Coronary artery (tissue), 2 donors: ENCODE measurements around the gene SETBP1.

ENCODE experiments used
- DNase-seq: peaks from one replicate; pipeline ENCODE4 v3.0.0-alpha.2; 2017; ENCODE audit warnings: low spot score
- H3K27ac ChIP-seq, 2 donors: fragments of 200-600 bp; sonication (generic); one replicate each; pipeline ENCODE4 v1.5.1; 2016 to 2019
- H3K4me3 ChIP-seq: fragments of 200-600 bp; sonication (generic); 2 replicates; pipeline ENCODE4 v1.5.1; 2016; ENCODE audit warnings: mild to moderate bottlenecking, moderate library complexity
- TF ChIP-seq, protein P1 (sequence below): fragments of 200-600 bp; sonication (generic); IDR thresholded peaks from one replicate; pipeline ENCODE4 v1.5.1; 2019; ENCODE audit warnings: antibody characterized with exemption

The SETBP1 gene

GRCh38 chr18:44702594-44702993 is 21.9 kb downstream of the SETBP1 start:
- Histone ChIP-seq H3K4me3 (no peak overlapping the region), H3K27ac (no peak overlapping the region)
- DNase-seq, result no peak
- TF ChIP-seq, protein P1, sequence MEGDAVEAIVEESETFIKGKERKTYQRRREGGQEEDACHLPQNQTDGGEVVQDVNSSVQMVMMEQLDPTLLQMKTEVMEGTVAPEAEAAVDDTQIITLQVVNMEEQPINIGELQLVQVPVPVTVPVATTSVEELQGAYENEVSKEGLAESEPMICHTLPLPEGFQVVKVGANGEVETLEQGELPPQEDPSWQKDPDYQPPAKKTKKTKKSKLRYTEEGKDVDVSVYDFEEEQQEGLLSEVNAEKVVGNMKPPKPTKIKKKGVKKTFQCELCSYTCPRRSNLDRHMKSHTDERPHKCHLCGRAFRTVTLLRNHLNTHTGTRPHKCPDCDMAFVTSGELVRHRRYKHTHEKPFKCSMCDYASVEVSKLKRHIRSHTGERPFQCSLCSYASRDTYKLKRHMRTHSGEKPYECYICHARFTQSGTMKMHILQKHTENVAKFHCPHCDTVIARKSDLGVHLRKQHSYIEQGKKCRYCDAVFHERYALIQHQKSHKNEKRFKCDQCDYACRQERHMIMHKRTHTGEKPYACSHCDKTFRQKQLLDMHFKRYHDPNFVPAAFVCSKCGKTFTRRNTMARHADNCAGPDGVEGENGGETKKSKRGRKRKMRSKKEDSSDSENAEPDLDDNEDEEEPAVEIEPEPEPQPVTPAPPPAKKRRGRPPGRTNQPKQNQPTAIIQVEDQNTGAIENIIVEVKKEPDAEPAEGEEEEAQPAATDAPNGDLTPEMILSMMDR, result no peak

DNA sequence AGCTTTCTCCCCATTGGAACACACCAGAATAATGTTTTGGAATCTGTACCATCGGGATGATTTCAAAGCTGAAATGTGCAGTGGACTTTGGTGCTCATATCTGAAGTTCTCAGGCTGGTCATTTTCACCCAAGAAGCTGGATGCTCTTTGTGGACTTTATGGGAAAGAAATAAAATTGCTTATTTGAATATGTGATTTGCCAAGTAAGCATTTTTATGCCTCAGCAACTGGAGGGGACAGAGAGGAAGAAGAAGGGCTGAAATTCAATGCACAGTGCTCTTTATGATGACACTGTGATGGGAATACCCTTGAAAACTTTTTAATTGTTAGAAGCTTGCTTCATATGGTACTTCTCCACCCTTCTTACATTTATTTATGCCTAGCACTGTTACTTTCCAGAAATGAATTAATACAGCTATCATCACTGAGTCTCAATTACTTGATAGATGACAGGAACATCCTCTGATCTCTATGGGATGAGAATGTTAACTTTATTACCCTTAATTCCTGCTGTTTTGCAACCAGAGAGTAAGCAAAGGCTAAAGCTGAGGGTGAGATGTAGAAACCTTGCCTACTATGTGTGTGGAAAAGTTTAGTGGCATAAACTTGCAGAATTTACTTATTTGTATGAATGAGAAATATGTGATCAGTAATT is 23.6 kb downstream of the SETBP1 start:
- Histone ChIP-seq H3K4me3 (no peak overlapping the region), H3K27ac (no peak overlapping the region)
- DNase-seq, result no peak
- TF ChIP-seq, protein P1, result no peak

DNA sequence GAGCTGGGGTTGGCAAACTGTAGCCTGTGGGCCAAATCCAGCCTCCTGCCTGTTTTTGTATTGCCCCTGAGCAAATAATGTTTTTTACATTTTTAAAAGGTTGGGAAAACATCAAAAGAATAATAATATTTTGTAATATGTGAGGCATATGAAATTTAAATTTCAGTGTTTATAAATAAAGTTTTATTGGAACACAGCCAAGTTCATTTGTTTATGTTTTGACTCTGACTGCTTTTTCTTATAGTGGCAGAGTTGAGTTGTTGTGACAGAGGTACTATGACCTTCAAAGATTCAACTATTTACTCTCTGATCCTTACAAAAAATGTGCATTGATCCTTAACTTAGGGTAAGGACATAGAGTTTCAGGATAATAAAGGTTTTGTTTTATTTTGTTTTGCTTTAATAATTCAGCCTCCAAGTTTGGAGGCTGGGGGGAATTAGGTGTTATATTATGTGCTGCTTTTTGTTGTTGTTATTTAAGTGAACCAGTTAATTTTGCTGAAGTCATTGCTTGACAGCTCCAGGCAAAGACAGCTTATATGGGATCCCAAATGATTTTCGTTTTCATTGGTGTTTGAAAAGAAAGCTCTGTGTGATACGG is 24.5 kb downstream of the SETBP1 start:
- no peak overlapping the region for H3K4me3 ChIP-seq
- DNase-seq, result no peak
- H3K27ac ChIP-seq, result no peak overlapping the region
- TF ChIP-seq, protein P1, result no peak

- TF ChIP-seq, protein P1, result no peak
- peak overlapping the region; percentile 51 for H3K4me3 ChIP-seq
- peak overlapping the region; percentile 53 to 74 for H3K27ac ChIP-seq
- DNase-seq, result no peak
Observed at GRCh38 chr18:44708451-44709083, 27.9 kb downstream of the SETBP1 start.

DNA sequence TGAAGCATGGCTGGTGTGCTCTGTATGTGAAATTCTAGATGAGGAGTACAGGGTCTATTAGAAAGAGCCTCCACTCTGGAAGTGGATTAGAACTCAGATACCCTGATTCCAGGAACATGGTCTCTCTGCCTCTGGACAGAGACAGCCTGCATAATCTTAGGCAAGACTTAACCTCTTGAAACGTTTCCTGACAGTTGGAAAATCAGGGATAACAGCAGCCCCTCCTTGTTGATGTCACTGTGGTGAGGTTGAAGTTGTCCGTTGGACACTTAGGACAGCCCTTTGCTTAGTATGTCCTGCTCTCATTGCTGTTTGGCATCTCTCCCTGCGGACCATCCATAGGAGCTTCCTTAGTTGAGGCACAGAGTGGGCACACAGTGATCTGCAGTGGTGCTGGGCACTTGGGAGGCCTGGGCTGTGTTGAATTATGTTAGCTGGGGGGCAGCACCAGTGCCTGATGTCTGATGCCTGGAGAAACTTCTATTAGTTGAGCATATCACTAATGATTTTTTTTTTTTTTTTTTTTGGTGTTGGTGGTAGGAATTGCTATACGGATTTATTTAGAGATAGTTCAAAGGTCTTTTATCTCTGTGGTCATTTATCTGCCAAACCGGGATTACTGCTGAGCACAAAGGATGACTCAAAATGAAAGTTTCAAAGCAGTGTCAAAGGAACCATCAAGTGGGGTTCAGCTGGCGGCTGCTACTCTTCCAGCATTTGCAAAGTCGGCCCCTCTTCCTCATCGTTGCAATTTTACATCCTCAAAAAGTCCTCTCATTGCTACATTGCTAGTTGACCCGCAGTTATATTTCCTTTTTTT is 28.8 kb downstream of the SETBP1 start:
- TF ChIP-seq, protein P1, result no peak
- peak overlapping the region; percentile 53 to 74 for H3K27ac ChIP-seq
- DNase-seq, result no peak
- H3K4me3 ChIP-seq, result peak overlapping the region; percentile 51

- H3K27ac ChIP-seq, result no peak overlapping the region
- TF ChIP-seq, protein P1, result no peak
- no peak for DNase-seq
- no peak overlapping the region for H3K4me3 ChIP-seq
Observed at GRCh38 chr18:44710931-44711330, 30.2 kb downstream of the SETBP1 start.
